DND-41 (cell line): ENCODE data around the gene RLN1.

Source experiments
- EZH2 ChIP-seq: IDR thresholded peaks from 3 replicates; pipeline ENCODE4 v1.6.1; 2012; ENCODE audit warnings: borderline replicate concordance, low read depth, mild to moderate bottlenecking, moderate library complexity, low read length, inconsistent platforms; ENCODE audit not compliant: severe bottlenecking
- TF ChIP-seq, protein P1 (sequence below): IDR thresholded peaks from 2 replicates; pipeline ENCODE4 v1.5.1; 2012; ENCODE audit warnings: borderline replicate concordance, low read length, moderate library complexity, mild to moderate bottlenecking; ENCODE audit not compliant: poor library complexity, severe bottlenecking; ENCODE audit errors: extremely low read depth

DNA sequence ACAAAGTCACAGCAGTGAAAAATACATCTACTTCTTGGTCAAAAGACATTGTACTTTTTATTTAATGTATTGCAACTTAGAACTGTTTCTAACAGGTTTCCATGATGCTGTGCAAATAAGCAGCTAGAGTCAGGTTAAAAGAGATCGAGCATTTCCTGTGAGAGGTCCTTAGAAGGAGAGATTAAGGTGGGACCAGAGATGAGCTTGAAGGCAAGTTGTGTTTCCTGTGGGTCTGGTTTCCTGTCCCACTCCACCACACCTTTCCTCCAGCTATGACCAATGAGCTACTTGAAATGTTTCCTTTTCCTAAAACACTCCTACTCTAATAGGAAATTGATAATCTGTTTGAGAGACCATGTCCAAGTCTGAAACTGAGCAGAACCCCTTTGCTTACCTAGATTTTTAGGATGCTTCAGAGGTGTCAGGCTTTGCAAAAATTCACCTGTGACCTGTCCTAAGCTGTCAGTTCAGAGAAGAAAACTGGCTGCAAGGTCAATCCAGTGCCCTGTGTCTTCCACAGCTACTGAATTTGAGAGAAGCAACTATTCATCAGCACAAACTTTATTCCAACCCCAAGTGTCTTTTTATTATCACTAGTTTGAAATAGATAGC is 13.1 kb upstream of the RLN1 start:
- TF ChIP-seq, protein P1, sequence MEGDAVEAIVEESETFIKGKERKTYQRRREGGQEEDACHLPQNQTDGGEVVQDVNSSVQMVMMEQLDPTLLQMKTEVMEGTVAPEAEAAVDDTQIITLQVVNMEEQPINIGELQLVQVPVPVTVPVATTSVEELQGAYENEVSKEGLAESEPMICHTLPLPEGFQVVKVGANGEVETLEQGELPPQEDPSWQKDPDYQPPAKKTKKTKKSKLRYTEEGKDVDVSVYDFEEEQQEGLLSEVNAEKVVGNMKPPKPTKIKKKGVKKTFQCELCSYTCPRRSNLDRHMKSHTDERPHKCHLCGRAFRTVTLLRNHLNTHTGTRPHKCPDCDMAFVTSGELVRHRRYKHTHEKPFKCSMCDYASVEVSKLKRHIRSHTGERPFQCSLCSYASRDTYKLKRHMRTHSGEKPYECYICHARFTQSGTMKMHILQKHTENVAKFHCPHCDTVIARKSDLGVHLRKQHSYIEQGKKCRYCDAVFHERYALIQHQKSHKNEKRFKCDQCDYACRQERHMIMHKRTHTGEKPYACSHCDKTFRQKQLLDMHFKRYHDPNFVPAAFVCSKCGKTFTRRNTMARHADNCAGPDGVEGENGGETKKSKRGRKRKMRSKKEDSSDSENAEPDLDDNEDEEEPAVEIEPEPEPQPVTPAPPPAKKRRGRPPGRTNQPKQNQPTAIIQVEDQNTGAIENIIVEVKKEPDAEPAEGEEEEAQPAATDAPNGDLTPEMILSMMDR: no peak
- TF ChIP-seq EZH2: no peak
